ENCODE results near the gene ADGRG3. TPM values are rescaled to one million over a fixed set of nuclear protein-coding genes. Genes with fewer than 3 reads are reported as not detected.

The ADGRG3 gene
- total and polyA plus RNA-seq, 2 of the 13 experiments (the other 11 are each of a cell fraction or from before 2014, with no cell fraction given), result 2.7 to 11.8 TPM

DNA sequence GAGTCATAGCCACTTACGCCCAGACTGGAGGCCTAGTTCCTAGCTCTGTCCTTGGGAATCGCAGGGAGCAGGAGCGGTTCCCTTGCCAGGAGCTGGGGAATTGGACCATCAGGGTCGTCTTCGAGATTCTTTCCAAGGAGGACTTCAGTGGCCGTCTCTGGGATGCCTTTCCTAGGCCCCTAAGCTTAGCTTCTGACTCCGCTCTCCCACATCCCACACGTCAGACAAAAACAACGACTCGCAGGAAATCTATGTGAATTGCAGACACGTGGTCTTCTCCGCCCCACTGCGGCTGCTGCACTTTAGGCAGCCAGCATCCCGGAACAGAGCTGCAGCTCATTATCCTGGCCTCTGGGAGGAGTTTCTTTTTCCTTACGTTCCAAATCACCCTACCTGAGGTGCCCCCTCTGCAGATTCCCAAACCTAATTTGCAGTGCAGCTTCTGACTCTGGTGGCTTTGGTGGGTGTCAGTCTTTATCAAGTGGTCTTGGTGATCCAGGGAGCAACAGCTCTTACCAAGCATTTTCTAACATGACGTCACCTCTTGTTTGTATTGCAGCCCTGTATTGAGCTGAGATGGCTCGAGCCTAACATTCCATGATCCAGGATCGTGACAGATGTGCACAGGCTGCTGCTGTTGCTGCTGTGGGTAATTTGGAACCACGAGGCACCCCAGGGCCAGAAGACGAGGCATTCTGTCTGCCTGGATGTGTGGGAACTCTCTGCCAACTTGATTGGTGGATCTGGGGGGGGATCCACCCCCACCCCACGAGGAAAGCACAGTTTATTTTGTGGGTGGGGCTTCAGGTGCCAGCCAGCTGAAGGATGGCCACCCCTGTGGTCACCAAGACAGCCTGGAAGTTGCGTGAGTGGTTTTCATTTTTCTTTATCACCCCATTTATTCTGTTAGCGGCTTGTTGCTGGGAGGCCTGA is 68.6 kb downstream of the ADGRG3 start (continued):
- TF ChIP-seq, protein P1, sequence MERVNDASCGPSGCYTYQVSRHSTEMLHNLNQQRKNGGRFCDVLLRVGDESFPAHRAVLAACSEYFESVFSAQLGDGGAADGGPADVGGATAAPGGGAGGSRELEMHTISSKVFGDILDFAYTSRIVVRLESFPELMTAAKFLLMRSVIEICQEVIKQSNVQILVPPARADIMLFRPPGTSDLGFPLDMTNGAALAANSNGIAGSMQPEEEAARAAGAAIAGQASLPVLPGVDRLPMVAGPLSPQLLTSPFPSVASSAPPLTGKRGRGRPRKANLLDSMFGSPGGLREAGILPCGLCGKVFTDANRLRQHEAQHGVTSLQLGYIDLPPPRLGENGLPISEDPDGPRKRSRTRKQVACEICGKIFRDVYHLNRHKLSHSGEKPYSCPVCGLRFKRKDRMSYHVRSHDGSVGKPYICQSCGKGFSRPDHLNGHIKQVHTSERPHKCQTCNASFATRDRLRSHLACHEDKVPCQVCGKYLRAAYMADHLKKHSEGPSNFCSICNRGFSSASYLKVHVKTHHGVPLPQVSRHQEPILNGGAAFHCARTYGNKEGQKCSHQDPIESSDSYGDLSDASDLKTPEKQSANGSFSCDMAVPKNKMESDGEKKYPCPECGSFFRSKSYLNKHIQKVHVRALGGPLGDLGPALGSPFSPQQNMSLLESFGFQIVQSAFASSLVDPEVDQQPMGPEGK (CRISPR knock-in tag; IDR thresholded peaks at IDR 0.05), result peak; percentile 61
- TF ChIP-seq HOXA9 (CRISPR knock-in tag; IDR thresholded peaks at IDR 0.05; ENCODE audit: borderline replicate concordance), result no peak
- no peak for TF ChIP-seq ZNF354B (CRISPR knock-in tag; IDR thresholded peaks at IDR 0.05)
- no peak for TF ChIP-seq ZNF562 (CRISPR knock-in tag; IDR thresholded peaks at IDR 0.05; ENCODE audit: borderline replicate concordance)
- TF ChIP-seq ZNF282 (IDR thresholded peaks at IDR 0.05; ENCODE audit: partially characterized antibody), result no peak
- no peak for TF ChIP-seq ZC3H4 (CRISPR knock-in tag; IDR thresholded peaks at IDR 0.05; ENCODE audit: borderline replicate concordance)
- no peak for TF ChIP-seq ZFP37 (CRISPR knock-in tag; IDR thresholded peaks at IDR 0.05; ENCODE audit: borderline replicate concordance)
- TF ChIP-seq JUN (CRISPR knock-in tag; IDR thresholded peaks at IDR 0.05), result peak; percentile 75
- no peak for TF ChIP-seq FOXK2 (IDR thresholded peaks at IDR 0.05)
- TF ChIP-seq, protein P2, sequence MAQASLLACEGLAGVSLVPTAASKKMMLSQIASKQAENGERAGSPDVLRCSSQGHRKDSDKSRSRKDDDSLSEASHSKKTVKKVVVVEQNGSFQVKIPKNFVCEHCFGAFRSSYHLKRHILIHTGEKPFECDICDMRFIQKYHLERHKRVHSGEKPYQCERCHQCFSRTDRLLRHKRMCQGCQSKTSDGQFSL (CRISPR knock-in tag; IDR thresholded peaks at IDR 0.05), result no peak; the same call in 1 of the 2 replicates
- TF ChIP-seq, protein P3, sequence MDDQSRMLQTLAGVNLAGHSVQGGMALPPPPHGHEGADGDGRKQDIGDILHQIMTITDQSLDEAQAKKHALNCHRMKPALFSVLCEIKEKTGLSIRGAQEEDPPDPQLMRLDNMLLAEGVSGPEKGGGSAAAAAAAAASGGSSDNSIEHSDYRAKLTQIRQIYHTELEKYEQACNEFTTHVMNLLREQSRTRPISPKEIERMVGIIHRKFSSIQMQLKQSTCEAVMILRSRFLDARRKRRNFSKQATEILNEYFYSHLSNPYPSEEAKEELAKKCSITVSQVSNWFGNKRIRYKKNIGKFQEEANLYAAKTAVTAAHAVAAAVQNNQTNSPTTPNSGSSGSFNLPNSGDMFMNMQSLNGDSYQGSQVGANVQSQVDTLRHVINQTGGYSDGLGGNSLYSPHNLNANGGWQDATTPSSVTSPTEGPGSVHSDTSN (CRISPR knock-in tag; IDR thresholded peaks at IDR 0.05; ENCODE audit: borderline replicate concordance), result no peak
- TF ChIP-seq KLF16 (CRISPR knock-in tag; IDR thresholded peaks at IDR 0.05), result 0 out of 4 replicates have a peak, but pooled peaks of 1 of the 2 experiments have one; percentile 54
- TF ChIP-seq, protein P4, sequence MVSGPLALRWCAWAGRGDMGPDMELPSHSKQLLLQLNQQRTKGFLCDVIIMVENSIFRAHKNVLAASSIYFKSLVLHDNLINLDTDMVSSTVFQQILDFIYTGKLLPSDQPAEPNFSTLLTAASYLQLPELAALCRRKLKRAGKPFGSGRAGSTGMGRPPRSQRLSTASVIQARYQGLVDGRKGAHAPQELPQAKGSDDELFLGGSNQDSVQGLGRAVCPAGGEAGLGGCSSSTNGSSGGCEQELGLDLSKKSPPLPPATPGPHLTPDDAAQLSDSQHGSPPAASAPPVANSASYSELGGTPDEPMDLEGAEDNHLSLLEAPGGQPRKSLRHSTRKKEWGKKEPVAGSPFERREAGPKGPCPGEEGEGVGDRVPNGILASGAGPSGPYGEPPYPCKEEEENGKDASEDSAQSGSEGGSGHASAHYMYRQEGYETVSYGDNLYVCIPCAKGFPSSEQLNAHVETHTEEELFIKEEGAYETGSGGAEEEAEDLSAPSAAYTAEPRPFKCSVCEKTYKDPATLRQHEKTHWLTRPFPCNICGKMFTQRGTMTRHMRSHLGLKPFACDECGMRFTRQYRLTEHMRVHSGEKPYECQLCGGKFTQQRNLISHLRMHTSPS (CRISPR knock-in tag; IDR thresholded peaks at IDR 0.05; ENCODE audit: low read depth), result no peak
- TF ChIP-seq, protein P5, sequence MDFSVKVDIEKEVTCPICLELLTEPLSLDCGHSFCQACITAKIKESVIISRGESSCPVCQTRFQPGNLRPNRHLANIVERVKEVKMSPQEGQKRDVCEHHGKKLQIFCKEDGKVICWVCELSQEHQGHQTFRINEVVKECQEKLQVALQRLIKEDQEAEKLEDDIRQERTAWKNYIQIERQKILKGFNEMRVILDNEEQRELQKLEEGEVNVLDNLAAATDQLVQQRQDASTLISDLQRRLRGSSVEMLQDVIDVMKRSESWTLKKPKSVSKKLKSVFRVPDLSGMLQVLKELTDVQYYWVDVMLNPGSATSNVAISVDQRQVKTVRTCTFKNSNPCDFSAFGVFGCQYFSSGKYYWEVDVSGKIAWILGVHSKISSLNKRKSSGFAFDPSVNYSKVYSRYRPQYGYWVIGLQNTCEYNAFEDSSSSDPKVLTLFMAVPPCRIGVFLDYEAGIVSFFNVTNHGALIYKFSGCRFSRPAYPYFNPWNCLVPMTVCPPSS (IDR thresholded peaks at IDR 0.05), result no peak
- TF ChIP-seq, protein P6, sequence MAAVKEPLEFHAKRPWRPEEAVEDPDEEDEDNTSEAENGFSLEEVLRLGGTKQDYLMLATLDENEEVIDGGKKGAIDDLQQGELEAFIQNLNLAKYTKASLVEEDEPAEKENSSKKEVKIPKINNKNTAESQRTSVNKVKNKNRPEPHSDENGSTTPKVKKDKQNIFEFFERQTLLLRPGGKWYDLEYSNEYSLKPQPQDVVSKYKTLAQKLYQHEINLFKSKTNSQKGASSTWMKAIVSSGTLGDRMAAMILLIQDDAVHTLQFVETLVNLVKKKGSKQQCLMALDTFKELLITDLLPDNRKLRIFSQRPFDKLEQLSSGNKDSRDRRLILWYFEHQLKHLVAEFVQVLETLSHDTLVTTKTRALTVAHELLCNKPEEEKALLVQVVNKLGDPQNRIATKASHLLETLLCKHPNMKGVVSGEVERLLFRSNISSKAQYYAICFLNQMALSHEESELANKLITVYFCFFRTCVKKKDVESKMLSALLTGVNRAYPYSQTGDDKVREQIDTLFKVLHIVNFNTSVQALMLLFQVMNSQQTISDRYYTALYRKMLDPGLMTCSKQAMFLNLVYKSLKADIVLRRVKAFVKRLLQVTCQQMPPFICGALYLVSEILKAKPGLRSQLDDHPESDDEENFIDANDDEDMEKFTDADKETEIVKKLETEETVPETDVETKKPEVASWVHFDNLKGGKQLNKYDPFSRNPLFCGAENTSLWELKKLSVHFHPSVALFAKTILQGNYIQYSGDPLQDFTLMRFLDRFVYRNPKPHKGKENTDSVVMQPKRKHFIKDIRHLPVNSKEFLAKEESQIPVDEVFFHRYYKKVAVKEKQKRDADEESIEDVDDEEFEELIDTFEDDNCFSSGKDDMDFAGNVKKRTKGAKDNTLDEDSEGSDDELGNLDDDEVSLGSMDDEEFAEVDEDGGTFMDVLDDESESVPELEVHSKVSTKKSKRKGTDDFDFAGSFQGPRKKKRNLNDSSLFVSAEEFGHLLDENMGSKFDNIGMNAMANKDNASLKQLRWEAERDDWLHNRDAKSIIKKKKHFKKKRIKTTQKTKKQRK (IDR thresholded peaks at IDR 0.05; ENCODE audit: low read length), result no peak

All from HepG2 (cell line).